ENCODE measurements around the gene SMYD3.

SMYD3 gene

DNA sequence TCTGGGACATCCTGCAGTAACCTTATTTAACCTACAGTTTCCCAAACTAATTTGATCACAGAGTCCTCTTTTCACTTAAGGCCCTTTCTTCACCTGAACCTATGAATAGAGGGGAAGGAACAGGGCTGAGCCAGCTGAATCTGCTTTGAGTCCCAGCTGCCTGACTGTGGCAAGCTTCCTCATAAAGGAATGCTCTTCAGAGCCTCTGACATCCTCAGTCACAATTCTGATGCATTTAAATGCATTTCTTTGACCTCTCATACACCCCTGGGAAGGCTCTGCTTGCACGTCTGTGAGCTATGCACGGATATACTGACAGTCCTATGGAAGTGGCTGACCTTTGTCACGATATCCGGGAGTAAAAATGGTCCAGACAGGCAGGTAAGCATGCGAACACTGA is 673.1 kb downstream of the SMYD3 start:
- no peak overlapping the region for H3K27ac ChIP-seq (ENCODE audit: insufficient read depth in 1 of 2, low read depth in 1 of 2, low read length in 2 of 2, poor library complexity in 1 of 2, severe bottlenecking in 2 of 2)
- DNase-seq: no peak
- ChIA-PET POLR2A (no interaction called here), CTCF (interaction anchor here (0.6 to 1.2 kb wide), 2 partner anchors 38 to 970 kb away, joined by 3 read pairs; no protein-coding TSS in a partner anchor)
- no peaks in the 10 kb centered on the region for H3K4me1 ChIP-seq (ENCODE audit: control extremely low read depth in 1 of 4, control insufficient read depth in 4 of 4, insufficient read depth in 4 of 4, low read length in 3 of 4)
- no peaks in the 10 kb centered on the region for H3K9me3 ChIP-seq (ENCODE audit: control extremely low read depth in 1 of 5, control insufficient read depth in 4 of 5, insufficient read depth in 2 of 5, low read depth in 1 of 5, low read length in 4 of 5)
- 98% methylated on average over 5 of the region's 5 CpGs for WGBS (ENCODE audit: insufficient coverage)
- no peaks in the 10 kb centered on the region for H3K27me3 ChIP-seq (replicated peaks in 2 of 5; ENCODE audit: control insufficient read depth in 4 of 5, insufficient read depth in 5 of 5, low read length in 4 of 5)
- H3K4me3 ChIP-seq (ENCODE audit: control insufficient read depth in 1 of 7, extremely low read depth in 1 of 7, insufficient read depth in 4 of 7, low read depth in 2 of 7, low read length in 6 of 7): no peak overlapping the region
- H3K36me3 ChIP-seq (ENCODE audit: control insufficient read depth in 4 of 4, insufficient read depth in 4 of 4, low read length in 3 of 4): peaks cover 0 to 8% (median 4%) of the 10 kb centered on the region in 4 experiments

DNA sequence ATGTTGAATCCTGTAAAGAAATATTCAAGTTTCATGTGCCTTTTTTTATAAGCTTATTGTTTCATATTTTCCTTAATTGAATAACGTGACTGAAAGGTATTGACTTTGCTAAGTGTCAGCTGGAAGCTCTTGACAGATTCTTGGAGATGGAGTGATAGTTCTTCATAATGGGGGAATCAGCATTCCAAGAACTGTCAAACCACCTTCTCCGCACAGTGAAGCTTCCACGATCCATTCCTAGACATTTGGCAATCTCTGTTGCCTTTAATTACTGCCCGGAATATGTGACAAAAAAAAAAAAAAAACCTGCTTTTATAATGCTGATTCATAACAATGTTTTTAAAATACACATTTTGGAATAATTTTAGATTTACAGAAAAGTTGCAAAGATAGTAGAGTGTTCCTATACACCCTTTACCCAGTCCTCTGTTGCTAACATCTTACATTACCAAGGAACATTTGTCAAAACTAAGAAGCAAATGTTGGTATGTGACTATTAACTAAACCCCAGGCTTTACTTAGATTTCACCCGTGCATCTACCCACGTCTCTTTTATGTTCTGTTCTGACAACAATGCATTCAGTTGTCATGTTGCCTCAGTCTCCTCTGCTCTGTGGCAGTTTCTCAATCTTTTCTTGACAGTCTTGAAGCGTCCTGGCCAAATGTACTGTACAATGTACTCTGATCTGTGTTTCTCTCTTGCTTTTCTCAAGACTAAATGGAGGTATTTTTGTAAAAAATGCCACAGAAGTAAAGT is 674.1 kb downstream of the SMYD3 start:
- 100% methylated on average over 3 of the region's 7 CpGs for WGBS (ENCODE audit: insufficient coverage)
- peaks cover 0 to 8% (median 4%) of the 10 kb centered on the region in 4 experiments for H3K36me3 ChIP-seq (ENCODE audit: control insufficient read depth in 4 of 4, insufficient read depth in 4 of 4, low read length in 3 of 4)
- POLR2A ChIA-PET: no interaction called here
- H3K4me1 ChIP-seq (ENCODE audit: control extremely low read depth in 1 of 4, control insufficient read depth in 4 of 4, insufficient read depth in 4 of 4, low read length in 3 of 4): no peaks in the 10 kb centered on the region
- H3K9me3 ChIP-seq (ENCODE audit: control extremely low read depth in 1 of 5, control insufficient read depth in 4 of 5, insufficient read depth in 2 of 5, low read depth in 1 of 5, low read length in 4 of 5): no peaks in the 10 kb centered on the region
- CTCF ChIA-PET: interaction anchor here (0.6 to 0.7 kb wide), 2 partner anchors 969 to 1054 kb away, joined by 3 to 4 read pairs; no protein-coding TSS in a partner anchor
- no peaks in the 10 kb centered on the region for H3K27me3 ChIP-seq (replicated peaks in 2 of 5; ENCODE audit: control insufficient read depth in 4 of 5, insufficient read depth in 5 of 5, low read length in 4 of 5)
- H3K4me3 ChIP-seq (ENCODE audit: control insufficient read depth in 1 of 7, extremely low read depth in 1 of 7, insufficient read depth in 4 of 7, low read depth in 2 of 7, low read length in 6 of 7): no peak overlapping the region
- H3K27ac ChIP-seq (ENCODE audit: insufficient read depth in 1 of 2, low read depth in 1 of 2, low read length in 2 of 2, poor library complexity in 1 of 2, severe bottlenecking in 2 of 2): no peak overlapping the region
- no peak for DNase-seq

GRCh38 chr1:245831518-245831917 is 675.6 kb downstream of the SMYD3 start:
- Histone ChIP-seq H3K36me3 (ENCODE audit: control insufficient read depth in 4 of 4, insufficient read depth in 4 of 4, low read length in 3 of 4) (peaks cover 0 to 7% (median 4%) of the 10 kb centered on the region in 4 experiments), H3K4me3 (ENCODE audit: control insufficient read depth in 1 of 7, extremely low read depth in 1 of 7, insufficient read depth in 4 of 7, low read depth in 2 of 7, low read length in 6 of 7) (no peak overlapping the region), H3K4me1 (ENCODE audit: control extremely low read depth in 1 of 4, control insufficient read depth in 4 of 4, insufficient read depth in 4 of 4, low read length in 3 of 4) (no peaks in the 10 kb centered on the region), H3K27ac (ENCODE audit: insufficient read depth in 1 of 2, low read depth in 1 of 2, low read length in 2 of 2, poor library complexity in 1 of 2, severe bottlenecking in 2 of 2) (no peak overlapping the region), H3K27me3 (replicated peaks in 2 of 5; ENCODE audit: control insufficient read depth in 4 of 5, insufficient read depth in 5 of 5, low read length in 4 of 5) (no peaks in the 10 kb centered on the region), H3K9me3 (ENCODE audit: control extremely low read depth in 1 of 5, control insufficient read depth in 4 of 5, insufficient read depth in 2 of 5, low read depth in 1 of 5, low read length in 4 of 5) (no peaks in the 10 kb centered on the region)
- DNase-seq: no peak
- 97% methylated on average over 5 of the region's 9 CpGs for WGBS (ENCODE audit: insufficient coverage)
- POLR2A ChIA-PET: no interaction called here
- CTCF ChIA-PET: no interaction called here

DNA sequence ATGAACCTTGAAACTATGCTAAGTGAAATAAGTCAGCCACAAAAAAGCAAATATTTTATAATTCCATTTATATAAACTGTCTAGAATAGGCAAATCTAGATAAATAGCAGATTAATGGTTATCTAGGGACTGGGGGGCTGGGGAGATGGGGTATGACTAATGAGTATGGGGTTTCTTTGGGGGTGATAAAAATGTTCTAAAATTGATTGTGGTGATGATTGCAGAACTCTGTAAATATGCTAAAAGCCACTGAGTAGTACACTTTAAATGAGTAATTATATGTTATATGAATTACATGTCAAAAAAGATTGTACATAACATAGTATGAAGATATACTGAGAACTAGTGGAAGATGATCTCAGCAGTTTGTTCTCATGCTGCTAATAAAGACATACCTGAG is 677.3 kb downstream of the SMYD3 start:
- DNase-seq: no peak
- POLR2A ChIA-PET: no interaction called here
- CTCF ChIA-PET: no interaction called here
- H3K27ac ChIP-seq (ENCODE audit: insufficient read depth in 1 of 2, low read depth in 1 of 2, low read length in 2 of 2, poor library complexity in 1 of 2, severe bottlenecking in 2 of 2): no peak overlapping the region
- no peak overlapping the region for H3K4me3 ChIP-seq (ENCODE audit: control insufficient read depth in 1 of 7, extremely low read depth in 1 of 7, insufficient read depth in 4 of 7, low read depth in 2 of 7, low read length in 6 of 7)
- no peaks in the 10 kb centered on the region for H3K4me1 ChIP-seq (ENCODE audit: control extremely low read depth in 1 of 4, control insufficient read depth in 4 of 4, insufficient read depth in 4 of 4, low read length in 3 of 4)
- H3K9me3 ChIP-seq (ENCODE audit: control extremely low read depth in 1 of 5, control insufficient read depth in 4 of 5, insufficient read depth in 2 of 5, low read depth in 1 of 5, low read length in 4 of 5): no peaks in the 10 kb centered on the region
- H3K36me3 ChIP-seq (ENCODE audit: control insufficient read depth in 4 of 4, insufficient read depth in 4 of 4, low read length in 3 of 4): peaks cover 0 to 3% (median under 1%) of the 10 kb centered on the region in 4 experiments
- H3K27me3 ChIP-seq (replicated peaks in 2 of 5; ENCODE audit: control insufficient read depth in 4 of 5, insufficient read depth in 5 of 5, low read length in 4 of 5): no peaks in the 10 kb centered on the region

- ChIA-PET POLR2A (no interaction called here), CTCF (no interaction called here)
- Histone ChIP-seq H3K4me3 (ENCODE audit: control insufficient read depth in 1 of 7, extremely low read depth in 1 of 7, insufficient read depth in 4 of 7, low read depth in 2 of 7, low read length in 6 of 7) (no peak overlapping the region), H3K9me3 (ENCODE audit: control extremely low read depth in 1 of 5, control insufficient read depth in 4 of 5, insufficient read depth in 2 of 5, low read depth in 1 of 5, low read length in 4 of 5) (no peaks in the 10 kb centered on the region), H3K4me1 (ENCODE audit: control extremely low read depth in 1 of 4, control insufficient read depth in 4 of 4, insufficient read depth in 4 of 4, low read length in 3 of 4) (no peaks in the 10 kb centered on the region), H3K27me3 (replicated peaks in 2 of 5; ENCODE audit: control insufficient read depth in 4 of 5, insufficient read depth in 5 of 5, low read length in 4 of 5) (no peaks in the 10 kb centered on the region), H3K36me3 (ENCODE audit: control insufficient read depth in 4 of 4, insufficient read depth in 4 of 4, low read length in 3 of 4) (peaks cover 0 to 3% (median under 1%) of the 10 kb centered on the region in 4 experiments), H3K27ac (ENCODE audit: insufficient read depth in 1 of 2, low read depth in 1 of 2, low read length in 2 of 2, poor library complexity in 1 of 2, severe bottlenecking in 2 of 2) (no peak overlapping the region)
- WGBS (ENCODE audit: insufficient coverage): no CpG with 5 or more reads among the region's 3 CpGs
- no peak for DNase-seq
Measured at GRCh38 chr1:245829194-245829593, 677.9 kb downstream of the SMYD3 start.

DNA sequence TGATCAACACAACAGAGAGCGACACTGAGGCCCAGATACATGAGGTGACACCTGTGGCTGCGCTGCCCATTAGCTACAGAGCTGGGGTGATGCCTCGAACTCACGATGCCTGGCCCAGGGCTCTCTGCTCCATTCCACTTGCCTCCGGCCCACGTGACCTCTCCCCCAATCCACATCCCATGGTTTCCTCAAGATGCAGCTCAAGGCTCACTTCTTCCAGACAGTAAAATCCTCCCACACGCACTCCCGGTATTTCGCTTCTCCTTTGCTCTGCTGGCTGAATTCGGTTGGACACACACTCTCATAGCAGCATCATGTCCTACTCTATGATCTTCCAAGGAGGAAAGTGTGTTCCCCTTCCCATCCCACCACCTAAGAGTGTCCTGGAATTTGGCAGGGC is 679.8 kb downstream of the SMYD3 start:
- Histone ChIP-seq H3K36me3 (ENCODE audit: control insufficient read depth in 4 of 4, insufficient read depth in 4 of 4, low read length in 3 of 4) (peaks cover 0 to 4% (median 2%) of the 10 kb centered on the region in 4 experiments), H3K9me3 (ENCODE audit: control extremely low read depth in 1 of 5, control insufficient read depth in 4 of 5, insufficient read depth in 2 of 5, low read depth in 1 of 5, low read length in 4 of 5) (peaks cover 0 to 6% (median 3%) of the 10 kb centered on the region in 5 experiments), H3K27ac (ENCODE audit: insufficient read depth in 1 of 2, low read depth in 1 of 2, low read length in 2 of 2, poor library complexity in 1 of 2, severe bottlenecking in 2 of 2) (no peak overlapping the region), H3K4me3 (ENCODE audit: control insufficient read depth in 1 of 7, extremely low read depth in 1 of 7, insufficient read depth in 4 of 7, low read depth in 2 of 7, low read length in 6 of 7) (no peak overlapping the region), H3K27me3 (replicated peaks in 2 of 5; ENCODE audit: control insufficient read depth in 4 of 5, insufficient read depth in 5 of 5, low read length in 4 of 5) (no peaks in the 10 kb centered on the region), H3K4me1 (ENCODE audit: control extremely low read depth in 1 of 4, control insufficient read depth in 4 of 4, insufficient read depth in 4 of 4, low read length in 3 of 4) (no peaks in the 10 kb centered on the region)
- CTCF ChIA-PET: interaction anchor here (0.5 kb wide), 1 partner anchor 770 kb away, joined by 5 read pairs; no protein-coding TSS in a partner anchor
- POLR2A ChIA-PET: no interaction called here
- no peak for DNase-seq
- WGBS (ENCODE audit: insufficient coverage): 97% methylated on average over 10 of the region's 10 CpGs

DNA sequence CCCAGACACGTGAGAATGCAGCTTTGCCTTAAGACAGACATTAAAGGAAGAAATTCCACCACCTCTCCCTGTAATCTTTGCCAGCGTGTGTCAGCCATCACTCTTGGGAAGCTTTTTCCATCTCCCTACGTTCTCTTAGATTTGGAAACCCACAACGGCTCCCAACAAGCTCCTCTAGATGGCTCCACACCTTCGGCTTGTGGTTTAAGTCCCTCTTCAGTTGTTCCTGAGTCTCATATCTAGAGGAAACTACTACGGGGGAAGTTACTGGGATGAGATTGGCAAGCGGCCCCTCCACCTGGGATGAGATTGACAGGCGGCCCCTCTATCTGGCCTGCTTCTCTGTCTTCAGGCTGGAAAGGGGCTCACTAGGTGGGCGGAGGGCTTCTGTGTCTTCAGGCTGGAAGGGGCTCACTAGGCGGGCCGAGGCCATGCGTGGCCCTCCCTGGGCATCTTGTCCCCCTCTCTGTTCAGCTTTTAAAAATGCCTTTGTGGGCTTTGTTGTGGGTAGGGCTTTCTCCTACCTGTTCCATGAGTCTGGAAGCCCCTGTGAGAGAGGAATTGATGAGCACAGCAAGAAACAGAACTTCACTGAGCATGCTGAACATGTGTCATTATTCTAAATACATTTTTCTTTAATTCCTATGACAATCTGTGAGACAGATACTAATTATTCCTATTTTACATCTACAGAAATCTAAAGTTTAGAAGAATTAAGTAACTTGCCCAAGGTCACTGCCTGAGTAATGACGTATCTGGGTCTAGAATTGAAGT is 681.8 kb downstream of the SMYD3 start:
- H3K4me1 ChIP-seq (ENCODE audit: control extremely low read depth in 1 of 4, control insufficient read depth in 4 of 4, insufficient read depth in 4 of 4, low read length in 3 of 4): no peaks in the 10 kb centered on the region
- no peak overlapping the region for H3K27ac ChIP-seq (ENCODE audit: insufficient read depth in 1 of 2, low read depth in 1 of 2, low read length in 2 of 2, poor library complexity in 1 of 2, severe bottlenecking in 2 of 2)
- no peaks in the 10 kb centered on the region for H3K27me3 ChIP-seq (replicated peaks in 2 of 5; ENCODE audit: control insufficient read depth in 4 of 5, insufficient read depth in 5 of 5, low read length in 4 of 5)
- no peak overlapping the region for H3K4me3 ChIP-seq (ENCODE audit: control insufficient read depth in 1 of 7, extremely low read depth in 1 of 7, insufficient read depth in 4 of 7, low read depth in 2 of 7, low read length in 6 of 7)
- H3K36me3 ChIP-seq (ENCODE audit: control insufficient read depth in 4 of 4, insufficient read depth in 4 of 4, low read length in 3 of 4): peaks cover 0 to 4% (median under 1%) of the 10 kb centered on the region in 4 experiments
- POLR2A ChIA-PET: no interaction called here
- 92% methylated on average over 7 of the region's 13 CpGs for WGBS (ENCODE audit: insufficient coverage)
- CTCF ChIA-PET: no interaction called here
- H3K9me3 ChIP-seq (ENCODE audit: control extremely low read depth in 1 of 5, control insufficient read depth in 4 of 5, insufficient read depth in 2 of 5, low read depth in 1 of 5, low read length in 4 of 5): peaks cover 0 to 6% (median 3%) of the 10 kb centered on the region in 5 experiments
- no peak for DNase-seq

Measured in common myeloid progenitor, CD34-positive (primary cell).